WTC11 (cell line): ENCODE measurements around the gene KDM6B. TPM values are rescaled to one million over a fixed set of nuclear protein-coding genes. Genes with fewer than 3 reads are reported as not detected.
A peak's percentile ranks its signal among the peaks of the same experiment; 100 is the strongest.
"Not testable (repeated sequence)": the region's sequence is repeated elsewhere in the genome, so short reads cannot be mapped to it uniquely, and the experiment has no call there.

Source experiments
- ATAC-seq: fragments of 200-7000 bp; cut with Tn5 transposase; 2 replicates; pipeline ENCODE4 v1.10.0; 2021; ENCODE audit warnings: mild to moderate bottlenecking, moderate library complexity
- CTCF ChIA-PET: fragments of 300-600 bp; sonication (Branson Sonifier 250); formaldehyde crosslinking; loops from one replicate; lab custom pipeline; 2021; ENCODE audit warnings: antibody characterized with exemption; lab: Charles Lee
- POLR2A ChIA-PET: fragments of 350-600 bp; sonication (Branson Sonifier 250); formaldehyde crosslinking; loops from one replicate; lab custom pipeline; 2021; ENCODE audit warnings: antibody characterized with exemption; lab: Charles Lee
- DNase-seq: peaks from one replicate; pipeline ENCODE4 v3.0.0; 2021; ENCODE audit warnings: low spot score
- H3K27ac Mint-ChIP-seq: 2 replicates; pipeline ENCODE4 v1.8.0; 2021; ENCODE audit warnings: mixed read lengths
- H3K27me3 Mint-ChIP-seq: 2 replicates; pipeline ENCODE4 v1.8.0; 2021; ENCODE audit warnings: low read depth, mild to moderate bottlenecking, moderate library complexity, mixed read lengths
- H3K36me3 Mint-ChIP-seq: 2 replicates; pipeline ENCODE4 v1.8.0; 2021; ENCODE audit warnings: mixed read lengths
- H3K4me1 Mint-ChIP-seq: 2 replicates; pipeline ENCODE4 v1.8.0; 2022; ENCODE audit warnings: mixed read lengths
- H3K4me3 Mint-ChIP-seq: 2 replicates; pipeline ENCODE4 v1.8.0; 2021; ENCODE audit warnings: mild to moderate bottlenecking, moderate library complexity, mixed read lengths
- H3K9me3 Mint-ChIP-seq: 2 replicates; pipeline ENCODE4 v1.8.0; 2021; ENCODE audit warnings: mixed read lengths
- CTCF ChIP-seq: fragments of 200-600 bp; IDR thresholded peaks from 2 replicates; pipeline ENCODE4 v1.8.0; 2022; ENCODE audit warnings: antibody characterized with exemption
- E2F1 ChIP-seq: sonication (generic); formaldehyde crosslinking; IDR thresholded peaks from 2 replicates; pipeline ENCODE4 v1.8.0; 2022; ENCODE audit warnings: mild to moderate bottlenecking, missing genetic modification reagents
- GABPB1 ChIP-seq: sonication (generic); formaldehyde crosslinking; IDR thresholded peaks from 2 replicates; pipeline ENCODE4 v1.8.1; 2023; ENCODE audit warnings: mild to moderate bottlenecking, missing genetic modification reagents
- KAT7 ChIP-seq: sonication (generic); formaldehyde crosslinking; IDR thresholded peaks from 2 replicates; pipeline ENCODE4 v1.8.1; 2023; ENCODE audit warnings: missing genetic modification reagents, mild to moderate bottlenecking, borderline replicate concordance
- MXD4 ChIP-seq: fragments of 250-450 bp; sonication (Bioruptor Pico); IDR thresholded peaks from 2 replicates; pipeline ENCODE4 v1.8.0; 2021; ENCODE audit warnings: mild to moderate bottlenecking, moderate library complexity, borderline replicate concordance
- MYBL2 ChIP-seq: sonication (generic); formaldehyde crosslinking; IDR thresholded peaks from 2 replicates; pipeline ENCODE4 v1.8.1; 2023; ENCODE audit warnings: mild to moderate bottlenecking, moderate library complexity, missing genetic modification reagents
- NFE2L1 ChIP-seq: sonication (generic); formaldehyde crosslinking; IDR thresholded peaks from 2 replicates; pipeline ENCODE4 v1.8.1; 2023; ENCODE audit warnings: missing genetic modification reagents
- TCF7 ChIP-seq: sonication (generic); formaldehyde crosslinking; IDR thresholded peaks from 2 replicates; pipeline ENCODE4 v1.8.0; 2022; ENCODE audit warnings: mild to moderate bottlenecking, low read depth, missing genetic modification reagents, moderate library complexity
- ZNF219 ChIP-seq: sonication (generic); formaldehyde crosslinking; IDR thresholded peaks from 2 replicates; pipeline ENCODE4 v1.8.0; 2023; ENCODE audit warnings: missing genetic modification reagents, mild to moderate bottlenecking, borderline replicate concordance
- ZNF416 ChIP-seq: fragments of 250-450 bp; sonication (Bioruptor Pico); IDR thresholded peaks from 2 replicates; pipeline ENCODE4 v1.9.0; 2021; ENCODE audit warnings: mild to moderate bottlenecking, inconsistent platforms
- ZNF512 ChIP-seq: sonication (generic); formaldehyde crosslinking; IDR thresholded peaks from 2 replicates; pipeline ENCODE4 v1.8.1; 2022; ENCODE audit warnings: missing genetic modification reagents, borderline replicate concordance
- ZNF671 ChIP-seq: fragments of 250-450 bp; sonication (Bioruptor Pico); IDR thresholded peaks from 2 replicates; pipeline ENCODE4 v1.8.0; 2021; ENCODE audit warnings: mild to moderate bottlenecking
- total RNA-seq: library from RNA; stranded (reverse); gene quantifications from 3 replicates; pipeline ENCODE4 v1.2.3, GENCODE V29; 2021

KDM6B gene
- total RNA-seq, 1 experiment from 2014 or later, result 13.2 TPM

- no peaks in the 10 kb centered on the region for H3K9me3 Mint-ChIP-seq
- H3K27me3 Mint-ChIP-seq, result peaks cover 7% of the 10 kb centered on the region; the same call in 1 of the 2 replicates
- ChIA-PET CTCF (interaction anchor here (0.8 to 1.7 kb wide), 2 partner anchors 24 to 130 kb away, joined by 4 to 5 read pairs; no protein-coding TSS in a partner anchor), POLR2A (interaction anchor here (0.6 kb wide), 1 partner anchor 836 kb away, joined by 3 read pairs; no protein-coding TSS in a partner anchor)
- peaks cover 20% of the 10 kb centered on the region for H3K4me1 Mint-ChIP-seq
- ATAC-seq (peak; percentile 14), DNase-seq (peak; percentile 72)
- TF ChIP-seq MXD4 (CRISPR knock-in tag) (no peak), MYBL2 (CRISPR knock-in tag) (no peak; the same call in 1 of the 2 replicates), ZNF671 (no peak), ZNF512 (CRISPR knock-in tag) (no peak), TCF7 (CRISPR knock-in tag) (no peak), NFE2L1 (CRISPR knock-in tag) (no peak), GABPB1 (CRISPR knock-in tag) (no peak), ZNF416 (no peak)
- peaks cover 6% of the 10 kb centered on the region for H3K36me3 Mint-ChIP-seq
- no peak overlapping the region for H3K4me3 Mint-ChIP-seq
- H3K27ac Mint-ChIP-seq, result no peak overlapping the region
Measured at GRCh38 chr17:7858522-7858810, 24.4 kb downstream of the KDM6B start.

GRCh38 chr17:7859028-7859427 is 25.0 kb downstream of the KDM6B start:
- ChIA-PET CTCF (interaction anchor here (0.8 to 1.7 kb wide), 2 partner anchors 24 to 130 kb away, joined by 4 to 5 read pairs; no protein-coding TSS in a partner anchor), POLR2A (interaction anchor here (0.6 kb wide), 1 partner anchor 837 kb away, joined by 3 read pairs; no protein-coding TSS in a partner anchor)
- Mint-ChIP-seq H3K4me3 (no peak overlapping the region), H3K27me3 (peaks cover 2% of the 10 kb centered on the region; the same call in 1 of the 2 replicates), H3K27ac (no peak overlapping the region), H3K36me3 (peaks cover 6% of the 10 kb centered on the region), H3K4me1 (peaks cover 16% of the 10 kb centered on the region), H3K9me3 (no peaks in the 10 kb centered on the region)
- DNase-seq (no peak), ATAC-seq (no peak)
- TF ChIP-seq GABPB1 (CRISPR knock-in tag) (no peak), ZNF219 (CRISPR knock-in tag) (no peak), E2F1 (CRISPR knock-in tag) (no peak), KAT7 (CRISPR knock-in tag) (no peak)
- TF ChIP-seq, all 79 proteins: peak for 0

- TF ChIP-seq GABPB1 (CRISPR knock-in tag) (no peak), CTCF (peak; percentile 64; the same call in 1 of the 2 replicates)
- Mint-ChIP-seq H3K27ac (peak overlapping the region; percentile 17; the same call in 1 of the 2 replicates), H3K4me1 (peaks cover 11% of the 10 kb centered on the region), H3K9me3 (peaks cover 8% of the 10 kb centered on the region; the same call in 1 of the 2 replicates), H3K36me3 (peaks cover 9% of the 10 kb centered on the region), H3K27me3 (no peaks in the 10 kb centered on the region), H3K4me3 (no peak overlapping the region)
- POLR2A ChIA-PET, result interaction anchor here (0.7 kb wide), 3 partner anchors 24 to 361 kb away, joined by 3 to 6 read pairs (median 4); no protein-coding TSS in a partner anchor
- DNase-seq (peak; percentile 77), ATAC-seq (no peak)
- CTCF ChIA-PET, result interaction anchor here (0.7 to 2.9 kb wide), 14 partner anchors 13 to 480 kb away, joined by 3 to 15 read pairs (median 5); partner anchors contain the start of genes KDM6B and MPDU1
Measured at GRCh38 chr17:7862692-7863437, 28.8 kb downstream of the KDM6B start.

- not testable (repeated sequence) for H3K4me3 Mint-ChIP-seq, H3K27ac Mint-ChIP-seq, H3K9me3 Mint-ChIP-seq, DNase-seq, H3K27me3 Mint-ChIP-seq, H3K36me3 Mint-ChIP-seq, ATAC-seq, H3K4me1 Mint-ChIP-seq
- ChIA-PET POLR2A (interaction anchor here (0.7 kb wide), 1 partner anchor 24 kb away, joined by 4 read pairs; the partner anchor contains the start of gene CHD3), CTCF (interaction anchor here (0.6 to 1.5 kb wide), 5 partner anchors 27 to 994 kb away, joined by 3 to 4 read pairs (median 3); no protein-coding TSS in a partner anchor)
Measured at GRCh38 chr17:7864384-7864783, 30.4 kb downstream of the KDM6B start.
